Endometrial microvascular endothelial cells (primary cell): ENCODE results near the gene LTBP1. TPM values are rescaled to one million over a fixed set of nuclear protein-coding genes. Genes with fewer than 3 reads are reported as not detected.

Experiments
- in situ Hi-C: cut with HindIII; loops from 2 replicates; pipeline ENCODE4 v1.10.0; 2017; ENCODE audit warnings: low sequenced_read_pairs, low pct_unique_long_range_greater_than_20kb; ENCODE audit errors: inconsistent ontology term
- total RNA-seq: library from RNA; depleted of rRNA; stranded (reverse); fragments of >200 nt; gene quantifications from one replicate; pipeline ENCODE4 v1.2.3, GENCODE V29; 2015; ENCODE audit errors: inconsistent ontology term

LTBP1 gene
- total RNA-seq, 1 donor from 2014 or later: 146 TPM

DNA sequence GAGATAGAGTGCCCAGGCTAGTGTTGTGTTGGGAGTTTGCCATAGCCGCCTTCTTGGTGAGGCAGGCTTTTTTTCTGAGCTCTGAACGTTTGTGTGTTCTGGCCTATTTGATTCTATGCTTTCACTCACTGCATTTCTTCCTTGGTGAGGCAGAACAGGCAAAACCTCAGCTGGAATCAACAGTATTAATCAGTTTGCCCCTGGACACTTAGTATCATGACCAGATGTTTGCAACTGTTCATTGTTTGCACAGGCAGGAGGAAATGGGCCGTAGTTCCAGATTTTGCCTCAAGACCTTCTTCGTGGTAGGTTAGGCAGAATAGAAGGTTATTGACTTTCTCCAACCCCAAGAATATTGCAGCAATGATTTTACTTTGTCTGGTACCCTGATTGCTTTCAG is 311.6 kb downstream of the LTBP1 start:
- in situ Hi-C loops: loop anchor here (25.0 kb wide), 1 partner anchor 471 kb away; no protein-coding TSS in a partner anchor

DNA sequence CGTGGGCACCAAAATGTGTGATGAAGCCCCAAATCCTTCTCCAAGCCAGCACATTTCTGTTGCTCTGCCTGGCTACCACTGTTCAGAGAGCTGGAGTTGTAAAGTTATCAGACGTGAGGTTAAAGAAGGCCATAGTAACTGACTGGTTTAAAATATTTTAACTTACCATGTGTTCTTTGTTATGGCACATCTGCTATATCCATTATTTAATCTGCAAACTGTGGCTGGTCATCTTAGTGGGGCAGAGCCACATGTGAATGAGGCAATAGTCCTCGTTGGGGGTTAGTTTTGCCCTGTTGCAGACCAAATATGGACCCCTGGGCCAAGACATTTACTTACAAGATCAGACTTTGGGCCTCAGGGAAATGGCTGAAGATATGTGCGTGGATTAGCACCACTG is 315.3 kb downstream of the LTBP1 start:
- in situ Hi-C loops: loop anchor here (25.0 kb wide), 1 partner anchor 475 kb away; no protein-coding TSS in a partner anchor

DNA sequence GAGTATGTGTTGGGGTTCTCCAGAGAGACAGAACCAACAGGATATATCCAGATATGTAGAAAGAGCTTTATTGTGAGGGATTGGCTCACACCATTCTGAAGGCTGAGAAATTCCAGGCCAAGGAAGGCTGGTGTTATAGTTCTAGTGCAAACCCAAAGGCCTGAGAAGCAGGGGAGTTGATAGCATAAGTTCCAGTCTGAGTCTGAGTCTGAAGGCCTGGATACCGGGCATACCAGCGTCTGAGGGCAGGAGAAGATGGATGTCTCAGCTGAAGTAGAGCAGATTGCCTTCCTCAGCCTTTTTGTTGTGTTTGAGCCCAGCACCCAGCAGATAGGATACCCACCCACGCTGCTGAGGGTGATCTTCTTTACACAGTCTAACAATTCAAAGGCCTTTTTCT is 318.0 kb downstream of the LTBP1 start:
- in situ Hi-C loops: loop anchor here (25.0 kb wide), 1 partner anchor 477 kb away; no protein-coding TSS in a partner anchor

DNA sequence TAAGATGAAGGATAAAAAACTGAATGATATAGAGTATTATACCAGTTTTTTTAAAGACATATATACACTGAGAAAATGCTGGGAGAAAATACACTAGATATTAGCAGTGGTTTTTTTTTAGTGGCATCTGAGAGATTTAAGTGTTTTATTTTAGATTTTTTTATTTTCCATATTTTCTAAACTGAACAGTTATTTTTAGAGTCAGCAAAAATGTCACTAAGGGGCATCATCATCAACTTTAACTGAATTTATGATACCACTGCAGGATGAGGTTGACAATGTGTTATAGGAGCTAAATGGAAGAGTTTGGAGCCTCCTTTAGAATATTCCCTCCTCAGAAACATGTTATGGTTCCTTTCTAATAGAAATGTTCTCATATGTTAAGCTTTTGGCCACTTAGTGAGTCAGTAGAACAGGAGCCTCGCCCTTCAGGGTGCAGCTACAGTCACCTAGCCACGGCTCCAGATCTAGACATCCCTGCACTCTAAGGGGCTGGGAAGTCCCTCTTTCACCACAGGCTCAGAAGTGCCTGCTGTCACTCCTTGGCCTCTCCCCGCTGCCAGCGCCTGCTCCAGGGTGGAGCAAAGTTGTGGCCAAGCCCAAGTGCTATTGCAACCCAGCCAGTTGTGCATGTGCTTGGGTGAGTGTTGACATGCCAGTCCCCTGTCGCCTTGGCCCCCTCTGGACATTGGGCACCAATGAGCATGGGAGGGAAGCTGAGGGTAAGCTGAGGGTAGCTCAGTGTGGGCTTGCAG is 319.0 kb downstream of the LTBP1 start:
- in situ Hi-C loops: loop anchor here (25.0 kb wide), 1 partner anchor 478 kb away; no protein-coding TSS in a partner anchor

DNA sequence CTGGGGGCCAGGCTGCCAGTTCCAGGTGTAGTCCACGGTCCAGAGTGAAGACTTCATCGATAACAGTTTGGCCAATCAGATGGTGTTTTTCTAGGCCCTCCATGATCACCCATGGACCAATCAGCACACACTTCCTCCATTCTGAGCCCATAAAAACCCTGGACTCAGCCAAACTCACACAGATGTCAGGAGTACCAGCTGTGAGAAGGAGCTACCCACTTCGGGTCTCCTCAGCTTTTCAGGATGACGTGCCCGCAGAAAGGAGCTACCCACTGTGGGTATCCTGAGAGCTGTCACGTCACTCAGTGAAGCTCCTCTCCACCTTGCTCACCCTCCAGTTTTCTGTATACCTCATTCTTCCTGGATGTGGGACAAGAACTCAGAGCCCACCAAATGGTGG is 319.7 kb downstream of the LTBP1 start:
- in situ Hi-C loops: loop anchor here (25.0 kb wide), 1 partner anchor 479 kb away; no protein-coding TSS in a partner anchor

DNA sequence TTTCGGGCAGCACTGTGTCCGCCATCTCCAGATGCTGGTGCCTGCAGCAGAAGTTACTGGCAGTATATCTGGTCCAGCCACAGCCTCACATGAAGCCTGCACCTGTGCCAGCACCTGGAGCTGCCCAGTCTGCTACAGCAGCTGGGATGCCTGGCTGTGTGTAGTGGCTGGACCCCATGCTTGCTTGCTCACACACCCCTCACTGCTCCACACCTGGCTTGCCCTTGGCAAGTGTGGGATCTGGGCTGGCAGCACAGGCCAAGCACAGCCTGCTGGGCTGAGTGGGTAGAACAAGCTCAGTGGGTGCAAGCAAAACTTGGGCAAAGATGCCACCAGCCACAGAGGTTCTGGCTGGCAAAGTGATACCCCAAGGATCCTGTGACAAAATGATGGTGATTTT is 320.3 kb downstream of the LTBP1 start:
- in situ Hi-C loops: loop anchor here (25.0 kb wide), 1 partner anchor 480 kb away; no protein-coding TSS in a partner anchor

DNA sequence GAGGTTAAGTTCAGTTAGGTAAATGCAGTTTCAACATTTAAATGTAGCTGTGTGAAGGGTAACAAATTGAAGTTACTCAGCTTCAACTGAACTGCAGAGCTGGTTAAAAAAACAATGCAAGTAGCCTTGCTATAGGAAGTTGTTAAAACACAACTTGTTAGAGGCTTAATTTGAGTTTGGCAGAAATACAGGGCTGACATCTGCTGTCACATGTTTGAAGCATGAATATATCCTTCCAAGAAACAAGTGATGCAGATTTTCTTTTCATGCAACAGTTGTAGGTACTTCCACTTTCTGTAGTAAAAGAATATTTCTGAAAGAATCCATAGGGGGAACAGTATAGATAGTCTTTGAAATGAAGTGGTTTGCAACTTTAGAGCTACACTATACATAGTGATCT is 321.0 kb downstream of the LTBP1 start:
- in situ Hi-C loops: loop anchor here (25.0 kb wide), 1 partner anchor 480 kb away; no protein-coding TSS in a partner anchor

DNA sequence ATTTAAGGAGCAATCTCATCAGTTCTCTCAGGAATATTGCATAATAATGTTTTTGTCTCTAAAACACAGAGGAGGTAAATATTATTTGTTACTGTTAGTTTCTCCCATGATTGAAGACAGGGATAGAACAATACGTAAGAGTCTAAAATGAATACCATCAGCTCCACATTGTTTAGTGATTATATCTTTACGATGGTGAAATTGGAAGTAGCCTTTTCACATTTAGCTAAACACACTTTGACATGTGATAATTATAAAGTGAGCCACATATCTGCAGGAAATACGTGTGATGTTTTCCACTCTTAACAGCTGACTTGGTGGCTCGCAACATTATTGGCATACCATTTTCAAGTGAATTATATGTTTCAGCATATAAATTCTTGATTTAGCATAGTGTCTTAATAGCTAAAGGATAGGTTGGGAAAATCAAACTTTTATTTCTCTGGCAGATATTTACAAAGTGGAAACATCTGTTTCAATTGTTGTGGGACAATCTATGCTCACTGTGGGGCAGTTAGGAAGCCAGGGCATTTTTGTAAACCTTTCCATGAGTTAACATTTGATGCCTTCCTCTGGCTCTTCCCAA is 321.6 kb downstream of the LTBP1 start:
- in situ Hi-C loops: loop anchor here (25.0 kb wide), 1 partner anchor 481 kb away; no protein-coding TSS in a partner anchor

DNA sequence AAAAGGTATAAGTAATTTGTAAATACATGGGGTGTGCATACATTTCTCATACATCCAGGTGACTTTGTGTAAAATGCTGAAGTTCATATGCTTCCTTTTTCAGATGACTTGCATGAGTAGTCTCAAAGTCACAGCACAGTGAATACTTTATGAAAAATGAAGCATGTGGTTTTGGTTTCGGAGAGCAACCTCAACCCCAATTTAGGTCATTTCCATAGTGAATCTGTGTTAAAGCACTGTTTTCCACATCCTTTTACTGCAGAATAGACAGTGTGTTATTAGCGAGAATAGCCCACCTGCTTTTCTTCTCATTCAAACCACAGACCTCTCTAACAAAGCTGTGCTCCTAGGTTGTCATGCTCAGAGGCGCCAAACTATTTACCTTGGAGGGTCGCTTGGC is 325.2 kb downstream of the LTBP1 start:
- in situ Hi-C loops: loop anchor here (25.0 kb wide), 1 partner anchor 485 kb away; no protein-coding TSS in a partner anchor

DNA sequence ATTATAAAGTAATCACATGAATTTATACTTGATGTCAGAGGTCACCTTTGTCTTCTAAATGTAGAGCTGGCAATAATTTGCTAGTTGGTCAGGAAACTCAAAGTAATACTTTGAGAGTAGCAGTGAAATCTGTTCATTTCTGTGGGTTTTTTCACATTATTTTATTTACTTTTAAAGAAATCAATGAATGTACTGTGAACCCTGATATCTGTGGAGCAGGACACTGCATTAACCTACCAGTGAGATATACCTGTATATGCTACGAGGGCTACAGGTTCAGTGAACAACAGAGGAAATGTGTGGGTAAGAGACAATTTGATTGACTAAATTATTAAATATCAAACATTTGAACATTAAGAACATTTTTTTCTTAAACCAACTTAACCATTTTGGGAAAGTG is 326.7 kb downstream of the LTBP1 start:
- in situ Hi-C loops: loop anchor here (25.0 kb wide), 1 partner anchor 486 kb away; no protein-coding TSS in a partner anchor

DNA sequence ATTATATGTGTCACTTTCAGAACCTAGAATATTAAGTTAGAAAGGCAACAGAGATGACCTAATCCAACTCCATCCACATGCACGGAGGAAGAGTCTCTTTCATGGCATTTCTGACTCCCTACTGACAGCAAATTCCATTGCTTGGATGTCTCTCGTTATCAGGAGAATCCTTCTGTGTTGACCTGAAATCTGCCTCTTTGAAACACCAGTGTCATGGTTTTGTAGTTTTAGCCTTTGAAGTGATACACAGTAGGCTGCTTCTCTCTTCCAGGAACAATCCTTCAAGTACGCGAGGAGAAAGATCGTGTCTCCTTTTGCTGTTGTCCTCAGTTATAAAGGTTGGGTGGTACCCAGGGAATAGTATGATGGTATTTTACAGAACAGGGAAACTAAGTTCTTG is 327.8 kb downstream of the LTBP1 start:
- in situ Hi-C loops: loop anchor here (25.0 kb wide), 1 partner anchor 487 kb away; no protein-coding TSS in a partner anchor

DNA sequence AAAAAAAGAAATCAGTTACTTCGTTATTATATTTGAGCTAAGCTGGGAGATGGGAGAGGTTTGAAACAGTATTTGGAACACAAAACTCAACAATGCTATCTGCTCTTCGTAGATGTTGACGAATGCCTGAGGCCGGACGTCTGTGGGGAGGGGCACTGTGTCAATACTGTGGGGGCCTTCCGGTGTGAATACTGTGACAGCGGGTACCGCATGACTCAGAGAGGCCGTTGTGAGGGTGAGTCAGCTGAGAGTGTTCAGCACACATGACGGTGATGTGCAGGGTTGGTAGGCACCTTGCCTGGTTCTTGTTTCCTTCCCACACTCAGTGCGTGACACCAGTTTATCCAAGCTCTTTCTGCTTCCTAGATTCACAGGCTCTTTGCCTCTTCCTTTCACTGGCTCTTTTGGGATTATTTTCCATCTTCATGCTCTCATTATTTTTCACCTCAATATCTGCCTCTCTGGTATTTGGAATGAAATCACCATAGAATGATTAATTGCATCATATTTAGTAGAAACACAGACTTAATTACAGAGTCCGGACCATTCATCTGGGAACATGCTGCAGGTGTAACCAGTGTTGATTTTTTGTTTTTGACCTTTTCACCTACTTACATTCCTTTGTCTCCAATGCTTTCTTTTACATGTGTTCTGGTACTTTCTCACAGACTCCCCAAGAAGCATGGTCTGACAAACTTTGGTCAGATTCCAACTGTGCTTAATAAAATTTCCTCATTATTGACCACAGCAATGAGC is 329.1 kb downstream of the LTBP1 start:
- in situ Hi-C loops: no loop called here

DNA sequence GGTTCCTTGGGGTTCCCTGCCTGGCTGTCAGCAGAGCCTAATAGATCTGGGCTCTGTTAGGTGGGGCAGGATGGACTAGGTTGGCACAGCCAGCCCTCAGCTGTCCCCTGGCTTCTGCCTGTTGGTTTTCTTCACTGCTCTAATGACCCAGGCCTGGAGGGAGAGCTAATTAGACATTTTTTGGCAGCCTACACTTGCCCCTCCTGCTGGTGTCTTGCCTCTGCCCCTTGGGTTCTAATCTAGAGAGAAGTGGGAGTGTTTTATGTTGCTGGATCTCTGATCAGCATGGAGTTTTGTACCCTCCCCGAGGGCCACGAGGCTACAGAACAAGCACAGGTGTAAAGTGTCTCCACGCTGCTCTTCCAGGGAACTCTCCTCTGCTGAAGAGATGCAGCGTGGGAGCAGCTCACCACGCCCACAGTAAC is 330.3 kb downstream of the LTBP1 start:
- in situ Hi-C loops: no loop called here

DNA sequence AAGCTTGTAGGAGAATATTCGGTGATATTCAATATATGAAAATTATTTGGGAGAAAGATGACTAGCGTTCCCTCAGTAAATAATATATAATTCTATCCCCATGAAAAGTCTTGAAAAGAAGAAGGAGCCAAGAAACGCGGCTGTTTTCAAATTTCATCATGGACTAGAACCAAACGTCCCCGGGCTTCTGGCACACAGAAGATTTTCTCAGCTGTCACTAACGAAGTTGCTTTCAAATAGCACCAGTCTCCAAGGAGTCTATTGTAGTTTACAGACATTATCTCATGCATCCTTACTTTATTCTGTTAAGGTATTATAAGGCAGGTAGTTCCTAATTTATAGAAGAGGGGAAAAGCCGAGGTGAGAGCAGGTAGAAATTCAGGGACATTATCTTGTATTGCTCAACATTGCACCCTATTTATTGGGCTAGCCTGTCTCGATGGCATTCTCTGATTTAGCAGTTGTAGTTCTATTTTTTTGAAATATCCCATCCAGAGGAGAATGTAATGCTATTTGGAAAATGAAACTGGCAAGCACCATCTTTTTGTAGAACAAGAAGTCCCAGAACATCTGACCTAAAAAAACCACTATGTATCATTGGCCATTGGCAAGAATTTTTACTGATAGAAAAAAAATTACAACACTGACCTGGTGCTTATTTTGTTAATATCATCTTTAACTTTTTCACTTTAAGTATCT is 331.6 kb downstream of the LTBP1 start:
- in situ Hi-C loops: no loop called here

DNA sequence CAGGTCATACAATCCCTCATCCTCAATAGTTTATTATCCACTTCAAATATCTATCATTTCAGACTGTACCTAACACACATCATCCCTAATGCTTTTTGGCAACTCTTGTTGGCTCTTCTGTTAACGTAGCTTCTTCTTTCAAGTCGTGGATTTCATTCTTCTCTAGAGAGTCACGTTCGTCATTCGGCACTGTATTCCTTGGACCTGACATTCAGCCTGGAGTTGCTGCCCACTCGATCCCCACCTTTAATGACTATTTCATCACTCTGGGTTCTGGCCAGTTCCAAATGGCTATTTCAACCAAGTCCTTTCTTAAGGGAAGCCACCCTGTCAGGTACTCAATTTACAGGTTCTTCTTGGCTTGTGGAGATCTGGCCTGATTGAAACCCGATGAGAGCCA is 337.5 kb downstream of the LTBP1 start:
- in situ Hi-C loops: no loop called here

DNA sequence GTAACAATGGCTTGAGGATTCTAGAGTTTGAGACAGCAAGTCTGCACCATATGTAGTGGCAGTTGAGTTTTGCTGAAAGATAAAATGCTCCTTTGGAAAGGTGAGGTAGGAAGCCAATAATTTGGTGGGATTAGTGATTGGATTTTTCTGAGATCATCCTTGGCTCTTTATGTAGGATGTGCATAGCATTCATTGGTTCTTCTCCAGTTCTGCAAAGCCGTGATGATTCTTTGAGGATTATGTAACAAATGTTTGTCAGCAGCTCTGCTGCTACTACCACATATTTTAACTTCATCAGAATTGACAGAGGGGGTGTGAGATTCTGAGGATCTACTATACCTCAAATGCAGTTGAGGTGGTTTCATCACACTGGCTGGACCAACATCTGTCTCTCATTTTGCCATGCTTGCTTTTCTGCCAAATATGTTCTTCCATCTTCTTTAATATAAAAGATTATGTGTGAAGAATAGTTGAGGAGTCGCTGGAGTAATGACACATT is 340.8 kb downstream of the LTBP1 start:
- in situ Hi-C loops: no loop called here

DNA sequence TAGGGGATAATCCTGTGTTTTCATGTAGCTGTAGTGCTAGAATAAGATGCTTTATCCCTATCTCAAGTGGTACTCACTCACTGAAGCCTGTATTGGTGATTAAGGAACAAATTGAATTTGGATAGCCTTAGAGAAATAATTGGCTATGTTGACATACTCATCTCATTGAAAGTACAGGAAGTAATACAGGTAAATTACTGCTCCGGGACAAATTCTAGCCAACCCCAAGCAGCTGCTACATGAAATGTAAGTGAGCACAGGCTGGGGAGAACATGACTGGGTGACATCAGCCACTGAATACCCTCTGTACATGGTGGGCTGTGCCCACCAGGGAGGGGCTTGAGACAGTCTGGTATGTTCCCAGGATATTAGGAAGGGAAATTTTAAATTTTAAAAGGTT is 341.3 kb downstream of the LTBP1 start:
- in situ Hi-C loops: no loop called here

DNA sequence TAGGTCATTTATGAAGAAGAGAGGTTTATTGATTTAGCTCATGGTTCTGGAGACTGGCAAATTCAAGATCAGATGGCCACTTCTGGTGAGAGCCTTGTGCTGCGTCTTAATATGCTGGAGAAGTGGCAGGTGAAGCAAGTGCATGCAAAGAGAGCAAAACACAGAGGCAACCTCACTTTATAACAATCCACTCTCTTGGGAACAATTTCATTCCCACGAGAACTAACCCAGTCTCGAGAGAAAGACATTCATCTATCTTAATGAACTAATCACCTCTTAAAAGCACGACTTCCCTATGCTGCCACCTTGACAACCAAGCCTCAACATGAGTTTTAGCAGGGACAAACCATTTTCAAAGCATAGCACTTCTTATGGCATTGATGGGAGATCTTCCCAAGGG is 343.2 kb downstream of the LTBP1 start:
- in situ Hi-C loops: no loop called here
